Activated gamma-delta T cell treated with Interleukin-2 at 50 U/mL for 16 hours (primary cell): ENCODE results near the gene INPP5A.
"Not testable (repeated sequence)": the region's sequence is repeated elsewhere in the genome, so short reads cannot be mapped to it uniquely, and the experiment has no call there.

Experiments used
- DNase-seq: peaks from one replicate; pipeline ENCODE4 v3.0.0-alpha.2; 2020

INPP5A gene

GRCh38 chr10:132537684-132538001, at the start of gene INPP5A:
Gene INPP5A, plus strand, starts transcription at chr10:132537787. Its CDS starts 310 bp downstream, at chr10:132538097.
- no peak for DNase-seq

- DNase-seq, result no peak
These were observed 49.3 kb upstream of the INPP5A start for GRCh38 chr10:132488231-132488821.

- no peak for DNase-seq
These were observed 48.4 kb upstream of the INPP5A start for GRCh38 chr10:132489053-132489703.

GRCh38 chr10:132489704-132490534, 47.7 kb upstream of the INPP5A start:
- DNase-seq, result no peak

GRCh38 chr10:132491534-132491933, 46.1 kb upstream of the INPP5A start:
- not testable (repeated sequence) for DNase-seq

- no peak for DNase-seq
These were observed 45.1 kb upstream of the INPP5A start for GRCh38 chr10:132492323-132493025.

- no peak for DNase-seq
These were observed 44.3 kb upstream of the INPP5A start for GRCh38 chr10:132493246-132493755.

GRCh38 chr10:132493756-132494290, 43.8 kb upstream of the INPP5A start:
- no peak for DNase-seq

- DNase-seq, result no peak
These were observed 42.5 kb upstream of the INPP5A start for GRCh38 chr10:132494866-132495630.

- DNase-seq, result no peak
These were observed 41.1 kb upstream of the INPP5A start for GRCh38 chr10:132496360-132497062.

- no peak for DNase-seq
These were observed 40.4 kb upstream of the INPP5A start for GRCh38 chr10:132497063-132497680.

GRCh38 chr10:132497861-132498561, 39.6 kb upstream of the INPP5A start:
- DNase-seq, result no peak

GRCh38 chr10:132498562-132499366, 38.8 kb upstream of the INPP5A start:
- no peak for DNase-seq

- DNase-seq, result no peak
These were observed 38.3 kb upstream of the INPP5A start for GRCh38 chr10:132499367-132499685.

- no peak for DNase-seq
These were observed 36.7 kb upstream of the INPP5A start for GRCh38 chr10:132500781-132501415.

- no peak for DNase-seq
These were observed 34.9 kb upstream of the INPP5A start for GRCh38 chr10:132502544-132503300.

- no peak for DNase-seq
These were observed 33.8 kb upstream of the INPP5A start for GRCh38 chr10:132503581-132504421.
